Trophoblast cell (in vitro differentiated cells and primary cell): ENCODE data around the gene NIFK.

Experiments
- DNase-seq, 2 donors: peaks; one replicate each; pipeline ENCODE4 v3.0.0-alpha.2; 2016
- H2AFZ ChIP-seq: 2 replicates; pipeline ENCODE4 v1.6.1; 2013; ENCODE audit warnings: low read length, moderate library complexity, mild to moderate bottlenecking; ENCODE audit not compliant: insufficient read depth, poor library complexity
- H2AK5ac ChIP-seq: 2 replicates; pipeline ENCODE4 v1.6.1; 2013; ENCODE audit warnings: mild to moderate bottlenecking, low read length
- H2BK120ac ChIP-seq: 2 replicates; pipeline ENCODE4 v1.6.1; 2013; ENCODE audit warnings: low read length, mild to moderate bottlenecking, moderate library complexity; ENCODE audit not compliant: insufficient read depth, poor library complexity
- H2BK12ac ChIP-seq: 2 replicates; pipeline ENCODE4 v1.6.1; 2013; ENCODE audit warnings: mild to moderate bottlenecking, low read length, moderate library complexity
- H2BK5ac ChIP-seq: 2 replicates; pipeline ENCODE4 v1.6.1; 2013; ENCODE audit warnings: low read length, low read depth, moderate library complexity, mild to moderate bottlenecking; ENCODE audit not compliant: poor library complexity
- H3K14ac ChIP-seq: 2 replicates; pipeline ENCODE4 v1.6.1; 2013; ENCODE audit warnings: mild to moderate bottlenecking, low read length
- H3K18ac ChIP-seq: 2 replicates; pipeline ENCODE4 v1.6.1; 2013; ENCODE audit warnings: mild to moderate bottlenecking, low read length
- H3K23ac ChIP-seq: 2 replicates; pipeline ENCODE4 v1.6.1; 2013; ENCODE audit warnings: low read length
- H3K27ac ChIP-seq: 2 replicates; pipeline ENCODE4 v1.5.1; 2013; ENCODE audit warnings: low read depth, mild to moderate bottlenecking, inconsistent platforms, low read length, moderate library complexity
- H3K27me3 ChIP-seq: 2 replicates; pipeline ENCODE4 v1.6.1; 2013; ENCODE audit warnings: inconsistent platforms, mild to moderate bottlenecking, low read length, moderate library complexity; ENCODE audit not compliant: insufficient read depth
- H3K36me3 ChIP-seq, 2 experiments: 1 replicate in 1 of 2; 2 replicates in 1 of 2; pipeline ENCODE4 v1.6.1; 2013; ENCODE audit warnings: low read length in 2 of 2, mild to moderate bottlenecking in 2 of 2, moderate library complexity in 1 of 2; ENCODE audit not compliant: insufficient read depth in 2 of 2, control insufficient read depth in 1 of 2
- H3K4ac ChIP-seq: 2 replicates; pipeline ENCODE4 v1.6.1; 2013; ENCODE audit warnings: low read depth, mild to moderate bottlenecking, low read length, moderate library complexity
- H3K4me1 ChIP-seq, 2 experiments: 1 replicate in 1 of 2; 2 replicates in 1 of 2; pipeline ENCODE4 v1.6.1; 2013; ENCODE audit warnings: low read length in 2 of 2, mild to moderate bottlenecking in 2 of 2, moderate library complexity in 1 of 2; ENCODE audit not compliant: insufficient read depth in 2 of 2, control insufficient read depth in 1 of 2
- H3K4me2 ChIP-seq: 2 replicates; pipeline ENCODE4 v1.6.1; 2013; ENCODE audit warnings: inconsistent platforms, mild to moderate bottlenecking, low read length, moderate library complexity
- H3K4me3 ChIP-seq: 2 replicates; pipeline ENCODE4 v1.5.1; 2013; ENCODE audit warnings: mild to moderate bottlenecking, low read depth, low read length, inconsistent platforms
- H3K79me1 ChIP-seq: one replicate; pipeline ENCODE4 v1.6.1; 2013; ENCODE audit warnings: low read length
- H3K79me2 ChIP-seq: 2 replicates; pipeline ENCODE4 v1.6.1; 2013; ENCODE audit warnings: low read length, mild to moderate bottlenecking; ENCODE audit not compliant: control insufficient read depth, insufficient read depth, poor library complexity
- H3K9ac ChIP-seq: 2 replicates; pipeline ENCODE4 v1.6.1; 2013; ENCODE audit warnings: mild to moderate bottlenecking, low read length
- H3K9me3 ChIP-seq: 2 replicates; pipeline ENCODE4 v1.6.1; 2013; ENCODE audit warnings: low read depth, mild to moderate bottlenecking, control low read depth, inconsistent platforms, low read length; ENCODE audit not compliant: insufficient read depth
- H4K12ac ChIP-seq: 2 replicates; pipeline ENCODE4 v1.6.1; 2013; ENCODE audit warnings: low read depth, mild to moderate bottlenecking, low read length, moderate library complexity
- H4K8ac ChIP-seq: 2 replicates; pipeline ENCODE4 v1.6.1; 2013; ENCODE audit warnings: low read depth, mild to moderate bottlenecking, low read length, moderate library complexity
- H4K91ac ChIP-seq: one replicate; pipeline ENCODE4 v1.6.1; 2013; ENCODE audit warnings: low read depth, mild to moderate bottlenecking, low read length, moderate library complexity
- WGBS: extraction: QIAGEN DNeasy Blood & Tissue Kit; methylation state at CpG from one replicate; pipeline ENCODE4 v1.1.7; 2013; ENCODE audit warnings: missing lambda C conversion rate; ENCODE audit not compliant: insufficient read length, insufficient coverage; ENCODE audit errors: extremely low coverage; 5-methylcytosine and 5-hydroxymethylcytosine counted together

Gene NIFK

GRCh38 chr2:121754851-121755236, 18.2 kb upstream of the NIFK start:
- Histone ChIP-seq H4K8ac (no peak overlapping the region), H3K9ac (peak overlapping the region; percentile 59)

GRCh38 chr2:121748202-121748601, 11.5 kb upstream of the NIFK start:
- peak; percentile 33 to 62 for DNase-seq
- Histone ChIP-seq H4K91ac (no peak overlapping the region), H3K4me2 (no peak overlapping the region), H3K23ac (no peak overlapping the region), H3K79me2 (no peaks in the 10 kb centered on the region), H3K79me1 (no peaks in the 10 kb centered on the region), H3K4ac (no peak overlapping the region), H2AFZ (no peak overlapping the region), H3K27me3 (no peaks in the 10 kb centered on the region), H3K36me3 (no peaks in the 10 kb centered on the region), H4K8ac (no peak overlapping the region), H4K12ac (no peak overlapping the region), H3K4me1 (no peaks in the 10 kb centered on the region), H3K27ac (no peak overlapping the region), H3K9ac (no peak overlapping the region), H3K14ac (no peak overlapping the region), H3K4me3 (no peak overlapping the region), H2BK5ac (no peak overlapping the region), H2BK120ac (no peak overlapping the region), H3K9me3 (no peaks in the 10 kb centered on the region), H2AK5ac (no peak overlapping the region), H2BK12ac (no peak overlapping the region), H3K18ac (no peak overlapping the region)
- no CpG with 5 or more reads among the region's 4 CpGs for WGBS

More at GRCh38 chr2:121754851-121755236, 18.2 kb upstream of the NIFK start:
- Histone ChIP-seq H3K4me2 (peak overlapping the region; percentile 84), H3K27me3 (no peaks in the 10 kb centered on the region), H3K4me1 (peaks cover 0 to 3% of the 10 kb centered on the region in 2 experiments), H2AK5ac (no peak overlapping the region), H3K4me3 (no peak overlapping the region), H2BK12ac (no peak overlapping the region), H3K18ac (no peak overlapping the region), H3K4ac (no peak overlapping the region), H3K23ac (no peak overlapping the region), H2BK120ac (no peak overlapping the region), H3K14ac (no peak overlapping the region), H3K79me2 (peaks cover 6% of the 10 kb centered on the region), H4K12ac (no peak overlapping the region), H3K36me3 (peaks cover 3 to 4% of the 10 kb centered on the region in 2 experiments), H3K9me3 (no peaks in the 10 kb centered on the region), H3K27ac (no peak overlapping the region), H3K79me1 (peaks cover 2% of the 10 kb centered on the region), H2AFZ (no peak overlapping the region), H2BK5ac (no peak overlapping the region), H4K91ac (no peak overlapping the region)
- WGBS, result no CpG with 5 or more reads among the region's 8 CpGs
- DNase-seq, result no peak

GRCh38 chr2:121746071-121746578, 9.4 kb upstream of the NIFK start:
- Histone ChIP-seq H3K36me3 (no peaks in the 10 kb centered on the region), H3K27me3 (no peaks in the 10 kb centered on the region), H3K79me1 (no peaks in the 10 kb centered on the region), H3K23ac (no peak overlapping the region), H3K18ac (no peak overlapping the region), H2BK12ac (no peak overlapping the region), H3K27ac (no peak overlapping the region), H3K9ac (no peak overlapping the region), H2AK5ac (no peak overlapping the region), H4K12ac (no peak overlapping the region), H2BK120ac (no peak overlapping the region), H4K8ac (no peak overlapping the region), H3K4me3 (no peak overlapping the region), H3K79me2 (no peaks in the 10 kb centered on the region), H3K14ac (no peak overlapping the region), H2BK5ac (no peak overlapping the region), H4K91ac (no peak overlapping the region), H3K9me3 (no peaks in the 10 kb centered on the region), H3K4ac (no peak overlapping the region), H3K4me1 (no peaks in the 10 kb centered on the region), H2AFZ (no peak overlapping the region), H3K4me2 (no peak overlapping the region)
- no peak for DNase-seq
- no CpG with 5 or more reads among the region's 6 CpGs for WGBS

DNA sequence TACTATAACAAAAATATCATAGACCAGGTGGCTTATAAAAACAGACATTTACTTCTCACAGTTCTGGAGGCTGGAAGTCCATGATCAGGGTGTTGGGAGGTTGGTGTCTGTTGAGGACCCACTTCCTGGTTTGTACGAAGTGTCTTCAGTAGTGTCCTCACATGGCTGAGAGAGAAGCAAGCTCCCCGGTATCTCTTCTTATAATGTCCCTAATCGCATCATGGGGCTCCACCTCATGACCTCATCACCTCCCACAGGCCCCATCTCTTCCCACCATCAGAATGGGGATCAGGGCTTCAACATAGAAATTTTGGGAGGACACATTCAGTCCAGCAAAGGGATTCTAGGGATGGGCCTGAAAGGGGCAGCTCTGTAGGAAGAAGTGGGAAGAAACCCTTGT, 4.8 kb upstream of the NIFK start:
- Histone ChIP-seq H3K27me3 (no peaks in the 10 kb centered on the region), H4K12ac (no peak overlapping the region), H2AFZ (no peak overlapping the region), H3K27ac (no peak overlapping the region), H2BK120ac (no peak overlapping the region), H2BK5ac (no peak overlapping the region), H4K91ac (no peak overlapping the region), H3K14ac (no peak overlapping the region), H3K36me3 (no peaks in the 10 kb centered on the region), H3K4me2 (no peak overlapping the region), H2BK12ac (no peak overlapping the region), H4K8ac (no peak overlapping the region), H3K9me3 (no peaks in the 10 kb centered on the region), H3K4me1 (no peaks in the 10 kb centered on the region), H3K18ac (no peak overlapping the region), H3K79me1 (peaks cover 2% of the 10 kb centered on the region), H3K23ac (no peak overlapping the region), H3K79me2 (peaks cover 2% of the 10 kb centered on the region), H3K4ac (no peak overlapping the region), H3K4me3 (no peak overlapping the region), H2AK5ac (no peak overlapping the region), H3K9ac (no peak overlapping the region)
- no CpG with 5 or more reads among the region's 3 CpGs for WGBS
- no peak for DNase-seq
